ENCODE data around the gene HRNR. TPM values are rescaled to one million over a fixed set of nuclear protein-coding genes. Genes with fewer than 3 reads are reported as not detected.
"Not testable (repeated sequence)": the region's sequence is repeated elsewhere in the genome, so short reads cannot be mapped to it uniquely, and the experiment has no call there.

The HRNR gene
- total RNA-seq, result 1 to 10 TPM in 2 of 8 experiments, under 1 TPM in 5, not detected in 1; 0.07 to 4.7 (median 0.29) TPM

- no peak within 1 kb of the TSS for H3K27ac ChIP-seq
These were observed at the start of gene HRNR for GRCh38 chr1:152224093-152224492. HRNR (minus strand) TSS chr1:152224193; CDS start chr1:152223253, 940 bp downstream.

GRCh38 chr1:152256394-152256793 lies 32.4 kb upstream of the HRNR start:
- WGBS, 10 experiments, result 73% methylated on average over 9 of the region's 21 CpGs; no CpG with 5 or more reads in 9 of the 10 experiments
- H3K4me3 ChIP-seq; in situ Hi-C loops (cut with MboI; ENCODE audit: low pct_unique_long_range_greater_than_20kb in 2 of 9, low sequenced_read_pairs in 9 of 9, unreplicated experiment in 9 of 9); H3K27ac ChIP-seq; H3K4me1 ChIP-seq (replicated peaks in 1 of 2); ATAC-seq (replicated peaks in 6 of 8): not testable (repeated sequence)

More at GRCh38 chr1:152224093-152224492, at the start of gene HRNR:
- 0 to 100% (median 47%) methylated on average over 1 to 2 of the region's 2 CpGs; no CpG with 5 or more reads in 2 of the 10 experiments for WGBS, 10 experiments
- in situ Hi-C loops (cut with MboI; ENCODE audit: low pct_unique_long_range_greater_than_20kb in 2 of 9, low sequenced_read_pairs in 9 of 9, unreplicated experiment in 9 of 9), result no loop called here
- Histone ChIP-seq H3K4me3 (no peak within 1 kb of the TSS), H3K4me1 (replicated peaks in 1 of 2) (no peaks in the 10 kb centered on the region)
- ATAC-seq (replicated peaks in 6 of 8), result no peak

GRCh38 chr1:152252157-152252556 lies 28.2 kb upstream of the HRNR start:
- peak in 2 of 8 experiments; percentile 81 to 99 for ATAC-seq (replicated peaks in 6 of 8)
- Histone ChIP-seq H3K4me1 (replicated peaks in 1 of 2) (no peaks in the 10 kb centered on the region), H3K4me3 (no peak overlapping the region), H3K27ac (no peak overlapping the region)
- in situ Hi-C loops (cut with MboI; ENCODE audit: low pct_unique_long_range_greater_than_20kb in 2 of 9, low sequenced_read_pairs in 9 of 9, unreplicated experiment in 9 of 9), result no loop called here
- 10 to 80% (median 34%) methylated on average over 2 to 4 of the region's 4 CpGs; no CpG with 5 or more reads in 2 of the 10 experiments for WGBS, 10 experiments

- ATAC-seq (replicated peaks in 6 of 8), result no peak
- no peaks in the 10 kb centered on the region for H3K4me1 ChIP-seq (replicated peaks in 1 of 2)
- no peak overlapping the region for H3K27ac ChIP-seq
- no peak overlapping the region for H3K4me3 ChIP-seq
- 0 to 83% (median 44%) methylated on average over 1 to 2 of the region's 2 CpGs for WGBS, 10 experiments
- in situ Hi-C loops (cut with MboI; ENCODE audit: low pct_unique_long_range_greater_than_20kb in 2 of 9, low sequenced_read_pairs in 9 of 9, unreplicated experiment in 9 of 9), result no loop called here
These were observed 27.4 kb upstream of the HRNR start for GRCh38 chr1:152251391-152251790.

- Histone ChIP-seq H3K4me3 (no peak overlapping the region), H3K4me1 (replicated peaks in 1 of 2) (no peaks in the 10 kb centered on the region), H3K27ac (no peak overlapping the region)
- in situ Hi-C loops (cut with MboI; ENCODE audit: low pct_unique_long_range_greater_than_20kb in 2 of 9, low sequenced_read_pairs in 9 of 9, unreplicated experiment in 9 of 9), result no loop called here
- 0 to 67% (median 38%) methylated on average over 1 of the region's 1 CpG; no CpG with 5 or more reads in 5 of the 10 experiments for WGBS, 10 experiments
- ATAC-seq (replicated peaks in 6 of 8), result no peak
These were observed 23.3 kb upstream of the HRNR start for GRCh38 chr1:152247316-152247715.

- peak in 4 of 8 experiments; percentile 79 to 98 (median 96) for ATAC-seq (replicated peaks in 6 of 8)
- H3K4me3 ChIP-seq, result no peak overlapping the region
- WGBS, 10 experiments, result 0 to 57% (median 34%) methylated on average over 1 to 2 of the region's 2 CpGs
- in situ Hi-C loops (cut with MboI; ENCODE audit: low pct_unique_long_range_greater_than_20kb in 2 of 9, low sequenced_read_pairs in 9 of 9, unreplicated experiment in 9 of 9), result no loop called here
- no peaks in the 10 kb centered on the region for H3K4me1 ChIP-seq (replicated peaks in 1 of 2)
- no peak overlapping the region for H3K27ac ChIP-seq
These were observed 20.7 kb upstream of the HRNR start for GRCh38 chr1:152244576-152245273.

DNA sequence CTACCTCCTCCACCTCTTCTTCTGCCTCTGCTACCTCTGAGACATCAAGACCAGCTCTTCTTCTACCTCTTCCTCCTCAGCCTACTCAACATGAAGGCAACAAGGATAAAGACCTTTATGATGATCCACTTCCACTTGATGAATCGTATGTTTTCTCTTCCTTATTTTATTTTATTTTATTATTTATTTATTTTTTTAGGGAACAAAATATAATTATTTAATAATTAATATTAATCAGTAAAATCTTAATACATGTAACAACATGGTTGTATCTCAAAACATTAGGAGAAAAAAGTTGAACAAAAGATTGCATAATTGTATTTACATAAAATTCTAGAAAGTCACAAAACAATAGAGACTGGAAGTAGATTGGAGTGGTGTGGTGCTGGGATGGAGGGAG lies 13.1 kb upstream of the HRNR start:
- Histone ChIP-seq H3K4me1 (replicated peaks in 1 of 2) (no peaks in the 10 kb centered on the region), H3K27ac (no peak overlapping the region), H3K4me3 (no peak overlapping the region)
- in situ Hi-C loops (cut with MboI; ENCODE audit: low pct_unique_long_range_greater_than_20kb in 2 of 9, low sequenced_read_pairs in 9 of 9, unreplicated experiment in 9 of 9), result no loop called here
- no peak for ATAC-seq (replicated peaks in 6 of 8)
- WGBS, 10 experiments, result 0 to 100% (median 51%) methylated on average over 1 of the region's 1 CpG

DNA sequence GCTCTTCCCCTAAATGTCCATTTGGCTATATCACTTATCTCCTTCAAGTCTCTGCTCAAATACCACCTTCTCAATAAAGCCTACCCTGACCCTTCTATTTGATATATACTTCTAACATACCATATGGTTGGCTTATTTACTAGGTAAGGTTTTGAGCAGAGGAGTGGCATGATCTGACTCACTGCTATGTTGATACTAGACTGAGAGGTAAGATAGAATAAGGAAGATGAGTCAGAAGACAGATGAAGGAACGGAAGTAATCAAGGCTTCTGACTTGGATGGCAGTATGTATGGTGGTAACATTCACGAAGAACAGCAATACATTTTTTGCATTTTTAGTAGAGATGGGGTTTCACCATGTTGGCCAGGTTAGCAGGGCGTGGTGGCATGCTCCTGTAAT lies 4.8 kb upstream of the HRNR start:
- no peaks in the 10 kb centered on the region for H3K4me1 ChIP-seq (replicated peaks in 1 of 2)
- WGBS, 10 experiments, result 0 to 63% (median 28%) methylated on average over 2 to 3 of the region's 3 CpGs; no CpG with 5 or more reads in 3 of the 10 experiments
- in situ Hi-C loops (cut with MboI; ENCODE audit: low pct_unique_long_range_greater_than_20kb in 2 of 9, low sequenced_read_pairs in 9 of 9, unreplicated experiment in 9 of 9), result no loop called here
- ATAC-seq (replicated peaks in 6 of 8), result no peak
- H3K27ac ChIP-seq, result no peak overlapping the region
- no peak overlapping the region for H3K4me3 ChIP-seq

GRCh38 chr1:152227310-152227928 lies 3.4 kb upstream of the HRNR start:
- Histone ChIP-seq H3K27ac (no peak overlapping the region), H3K4me1 (replicated peaks in 1 of 2) (no peaks in the 10 kb centered on the region), H3K4me3 (no peak overlapping the region)
- peak in 2 of 8 experiments; percentile 40 to 53 for ATAC-seq (replicated peaks in 6 of 8)
- 29 to 100% (median 50%) methylated on average over 1 of the region's 1 CpG; no CpG with 5 or more reads in 1 of the 10 experiments for WGBS, 10 experiments
- in situ Hi-C loops (cut with MboI; ENCODE audit: low pct_unique_long_range_greater_than_20kb in 2 of 9, low sequenced_read_pairs in 9 of 9, unreplicated experiment in 9 of 9), result no loop called here

GRCh38 chr1:152225678-152226077 lies 1.7 kb upstream of the HRNR start:
- Histone ChIP-seq H3K27ac (no peak overlapping the region), H3K4me3 (no peak overlapping the region), H3K4me1 (replicated peaks in 1 of 2) (no peaks in the 10 kb centered on the region)
- peak in 2 of 8 experiments; percentile 56 to 61 for ATAC-seq (replicated peaks in 6 of 8)
- WGBS, 10 experiments, result 0 to 83% (median 30%) methylated on average over 1 to 3 of the region's 3 CpGs; no CpG with 5 or more reads in 1 of the 10 experiments
- in situ Hi-C loops (cut with MboI; ENCODE audit: low pct_unique_long_range_greater_than_20kb in 2 of 9, low sequenced_read_pairs in 9 of 9, unreplicated experiment in 9 of 9), result no loop called here

GRCh38 chr1:152220166-152221163 lies 3.5 kb downstream of the HRNR start:
- H3K4me1 ChIP-seq (replicated peaks in 1 of 2), result no peaks in the 10 kb centered on the region
- whole genome bisulfite sequencing, 10 experiments, result 56 to 97% (median 77%) methylated on average over 4 to 26 of the region's 30 CpGs; no CpG with 5 or more reads in 4 of the 10 experiments
- no peak overlapping the region for H3K27ac ChIP-seq
- H3K4me3 ChIP-seq, result no peak overlapping the region
- in situ Hi-C loops (cut with MboI; ENCODE audit: low pct_unique_long_range_greater_than_20kb in 2 of 9, low sequenced_read_pairs in 9 of 9, unreplicated experiment in 9 of 9), result no loop called here
- no peak for ATAC-seq (replicated peaks in 6 of 8)

DNA sequence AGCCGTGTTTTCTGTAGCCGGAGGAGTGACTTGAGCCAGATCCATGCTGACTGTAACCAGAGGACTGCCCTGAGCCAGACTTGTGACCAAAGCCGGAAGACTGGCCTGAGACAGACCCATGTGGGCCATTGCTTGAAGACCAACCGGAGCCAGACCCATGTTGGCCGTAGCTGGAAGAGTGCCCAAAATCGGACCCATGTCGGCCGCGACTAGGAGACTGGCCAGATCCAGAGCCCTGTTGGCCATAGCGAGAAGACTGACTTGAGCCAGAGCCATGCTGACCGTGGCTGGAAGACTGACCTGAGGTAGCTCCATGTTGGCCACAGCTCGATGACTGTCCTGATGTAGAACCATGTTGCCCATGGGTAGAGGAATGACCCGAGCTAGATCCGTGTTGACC lies 4.6 kb downstream of the HRNR start:
- in situ Hi-C loops (cut with MboI; ENCODE audit: low pct_unique_long_range_greater_than_20kb in 2 of 9, low sequenced_read_pairs in 9 of 9, unreplicated experiment in 9 of 9); H3K27ac ChIP-seq; H3K4me3 ChIP-seq; ATAC-seq (replicated peaks in 6 of 8); H3K4me1 ChIP-seq (replicated peaks in 1 of 2): not testable (repeated sequence)
- WGBS, 10 experiments, result 53 to 100% (median 71%) methylated on average over 2 to 12 of the region's 14 CpGs; no CpG with 5 or more reads in 4 of the 10 experiments

Measured in motor neuron (in vitro differentiated cells).